ENCODE data around the gene NRXN2.
A peak's percentile ranks its signal among the peaks of the same experiment; 100 is the strongest.
"Not testable (repeated sequence)": the region's sequence is repeated elsewhere in the genome, so short reads cannot be mapped to it uniquely, and the experiment has no call there.

NRXN2 gene

GRCh38 chr11:64581057-64581523 lies 141.9 kb downstream of the NRXN2 start:
- no peak for DNase-seq

- no peak for DNase-seq
Measured at GRCh38 chr11:64580412-64580811, 142.6 kb downstream of the NRXN2 start.

GRCh38 chr11:64577202-64577601 lies 145.8 kb downstream of the NRXN2 start:
- DNase-seq: no peak

- DNase-seq: no peak
Measured at GRCh38 chr11:64572143-64572542, 150.9 kb downstream of the NRXN2 start.

GRCh38 chr11:64571410-64572091 lies 151.4 kb downstream of the NRXN2 start:
- DNase-seq: peak; percentile 35

GRCh38 chr11:64571050-64571409 lies 152.0 kb downstream of the NRXN2 start:
- no peak for DNase-seq

- no peak for DNase-seq
Measured at GRCh38 chr11:64570341-64570740, 152.7 kb downstream of the NRXN2 start.

GRCh38 chr11:64569300-64569970 lies 153.6 kb downstream of the NRXN2 start:
- DNase-seq: no peak

- DNase-seq: no peak
Measured at GRCh38 chr11:64568584-64569140, 154.3 kb downstream of the NRXN2 start.

GRCh38 chr11:64568041-64568571 lies 154.9 kb downstream of the NRXN2 start:
- no peak for DNase-seq

- DNase-seq: no peak
Measured at GRCh38 chr11:64566915-64567891, 155.8 kb downstream of the NRXN2 start.

- peak; percentile 52 for DNase-seq
Measured at GRCh38 chr11:64566042-64566914, 156.7 kb downstream of the NRXN2 start.

GRCh38 chr11:64564947-64565889 lies 157.8 kb downstream of the NRXN2 start:
- DNase-seq: peak; percentile 6

GRCh38 chr11:64564419-64564818 lies 158.6 kb downstream of the NRXN2 start:
- DNase-seq: no peak

GRCh38 chr11:64563966-64564365 lies 159.0 kb downstream of the NRXN2 start:
- DNase-seq: no peak

- DNase-seq: no peak
Measured at GRCh38 chr11:64562723-64563351, 160.2 kb downstream of the NRXN2 start.

GRCh38 chr11:64561984-64562722 lies 160.8 kb downstream of the NRXN2 start:
- DNase-seq: no peak

GRCh38 chr11:64561429-64561828 lies 161.6 kb downstream of the NRXN2 start:
- not testable (repeated sequence) for DNase-seq

- no peak for DNase-seq
Measured at GRCh38 chr11:64560941-64561340, 162.1 kb downstream of the NRXN2 start.
